Skeletal muscle tissue (tissue), 4 donors: ENCODE measurements around the gene TMEM184B. TPM values are rescaled to one million over a fixed set of nuclear protein-coding genes. Genes with fewer than 3 reads are reported as not detected.

Experiments
- H3K27ac ChIP-seq: one replicate; pipeline ENCODE4 v1.7.0; 2013; ENCODE audit warnings: mild to moderate bottlenecking, low read depth, low read length, inconsistent platforms
- H3K27me3 ChIP-seq, 3 donors: one replicate each; pipeline ENCODE4 v1.7.0; 2013; ENCODE audit warnings: low read length in 3 of 3; ENCODE audit not compliant: control insufficient read depth in 3 of 3, insufficient read depth in 3 of 3
- H3K36me3 ChIP-seq, 3 donors: one replicate each; pipeline ENCODE4 v1.7.0; 2013; ENCODE audit warnings: low read length in 3 of 3; ENCODE audit not compliant: control insufficient read depth in 3 of 3, insufficient read depth in 3 of 3
- H3K4me1 ChIP-seq, 3 donors: one replicate each; pipeline ENCODE4 v1.7.0; 2013; ENCODE audit warnings: low read length in 3 of 3, mild to moderate bottlenecking in 3 of 3; ENCODE audit not compliant: control insufficient read depth in 3 of 3, insufficient read depth in 3 of 3
- H3K4me3 ChIP-seq, 3 donors: one replicate each; pipeline ENCODE4 v1.7.0; 2013; ENCODE audit warnings: low read length in 3 of 3
- H3K9ac ChIP-seq, 3 donors: one replicate each; pipeline ENCODE4 v1.7.0; 2013; ENCODE audit warnings: low read length in 3 of 3, mild to moderate bottlenecking in 3 of 3, moderate library complexity in 2 of 3, low read depth in 1 of 3
- H3K9me3 ChIP-seq, 3 donors: one replicate each; pipeline ENCODE4 v1.7.0; 2013; ENCODE audit warnings: low read length in 3 of 3; ENCODE audit not compliant: control insufficient read depth in 3 of 3
- total RNA-seq: library from RNA; depleted of rRNA; stranded (reverse); fragments of >200 nt; gene quantifications from one replicate; pipeline ENCODE4 v1.2.3, GENCODE V29; 2014
- donor health status: Osteomylitis.

TMEM184B gene
- total RNA-seq, 1 donor from 2014 or later, result 11.0 TPM

GRCh38 chr22:38305471-38306448 lies 33.0 kb upstream of the TMEM184B start:
- Histone ChIP-seq H3K9me3 (no peaks in the 10 kb centered on the region), H3K9ac (peak overlapping the region in 2 of 3 donors; percentile 15 to 17), H3K27ac (peak overlapping the region; percentile 45), H3K36me3 (peaks cover 23 to 33% (median 25%) of the 10 kb centered on the region in 3 donors), H3K4me3 (no peak overlapping the region), H3K27me3 (no peaks in the 10 kb centered on the region), H3K4me1 (peaks cover 49 to 65% (median 63%) of the 10 kb centered on the region in 3 donors)

- Histone ChIP-seq H3K4me1 (peaks cover 44 to 59% (median 56%) of the 10 kb centered on the region in 3 donors), H3K9ac (peak overlapping the region in 2 of 3 donors; percentile 3 to 40), H3K36me3 (peaks cover 35 to 45% (median 36%) of the 10 kb centered on the region in 3 donors), H3K9me3 (no peaks in the 10 kb centered on the region), H3K27ac (peak overlapping the region; percentile 38), H3K4me3 (no peak overlapping the region), H3K27me3 (no peaks in the 10 kb centered on the region)
Measured at GRCh38 chr22:38304526-38304925, 31.7 kb upstream of the TMEM184B start.

DNA sequence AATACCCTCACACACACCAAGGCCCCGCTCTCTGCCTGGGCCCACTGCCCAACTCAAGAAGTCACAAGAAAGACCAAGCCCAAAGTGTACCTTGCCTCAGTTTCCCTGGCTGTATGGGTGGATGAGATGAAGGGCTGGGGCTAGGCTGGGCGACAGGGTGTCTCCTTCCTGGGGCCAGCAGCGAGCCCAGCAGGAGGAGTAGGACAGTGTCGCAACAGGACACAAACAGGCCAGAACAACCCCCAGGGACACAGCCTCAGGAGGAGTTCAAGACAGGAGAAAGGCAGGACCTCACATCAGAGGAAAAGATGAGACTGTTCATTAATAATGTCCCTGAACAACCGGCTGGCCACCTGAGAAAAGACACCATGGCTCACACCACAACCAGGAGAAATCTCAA lies 31.2 kb upstream of the TMEM184B start:
- peak overlapping the region; percentile 38 for H3K27ac ChIP-seq

DNA sequence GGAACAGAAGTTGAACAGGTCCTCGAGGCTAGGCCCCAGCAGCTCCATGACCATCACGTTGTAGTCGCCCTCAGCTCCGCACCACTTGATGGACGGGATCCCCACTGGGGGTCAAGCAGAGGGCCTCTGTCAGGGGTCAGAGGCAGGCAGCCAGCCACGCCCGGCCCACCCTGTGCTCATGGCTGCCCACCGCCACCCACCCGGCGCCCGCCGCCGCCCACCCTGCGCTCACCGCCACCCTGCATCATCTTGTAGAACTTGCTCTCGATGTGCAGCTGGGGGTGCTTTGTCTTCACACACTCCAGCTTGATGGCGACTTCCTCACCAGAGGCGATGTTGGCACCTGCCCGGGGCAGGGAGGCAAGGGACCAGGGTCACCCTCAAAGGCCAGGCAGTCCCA lies 30.1 kb upstream of the TMEM184B start:
- no peak overlapping the region for H3K27ac ChIP-seq
- no peak overlapping the region for H3K4me3 ChIP-seq
- H3K9me3 ChIP-seq, result no peaks in the 10 kb centered on the region
- no peaks in the 10 kb centered on the region for H3K27me3 ChIP-seq
- H3K4me1 ChIP-seq, result peaks cover 33 to 52% (median 45%) of the 10 kb centered on the region in 3 donors
- peaks cover 48 to 54% (median 49%) of the 10 kb centered on the region in 3 donors for H3K36me3 ChIP-seq
- H3K9ac ChIP-seq, result no peak overlapping the region

More for the DNA sequence above, 31.2 kb upstream of the TMEM184B start:
- Histone ChIP-seq H3K4me1 (peaks cover 40 to 57% (median 54%) of the 10 kb centered on the region in 3 donors), H3K27me3 (no peaks in the 10 kb centered on the region), H3K4me3 (no peak overlapping the region), H3K36me3 (peaks cover 41 to 48% (median 41%) of the 10 kb centered on the region in 3 donors), H3K9ac (peak overlapping the region in 1 of 3 donors; percentile 40), H3K9me3 (no peaks in the 10 kb centered on the region)

DNA sequence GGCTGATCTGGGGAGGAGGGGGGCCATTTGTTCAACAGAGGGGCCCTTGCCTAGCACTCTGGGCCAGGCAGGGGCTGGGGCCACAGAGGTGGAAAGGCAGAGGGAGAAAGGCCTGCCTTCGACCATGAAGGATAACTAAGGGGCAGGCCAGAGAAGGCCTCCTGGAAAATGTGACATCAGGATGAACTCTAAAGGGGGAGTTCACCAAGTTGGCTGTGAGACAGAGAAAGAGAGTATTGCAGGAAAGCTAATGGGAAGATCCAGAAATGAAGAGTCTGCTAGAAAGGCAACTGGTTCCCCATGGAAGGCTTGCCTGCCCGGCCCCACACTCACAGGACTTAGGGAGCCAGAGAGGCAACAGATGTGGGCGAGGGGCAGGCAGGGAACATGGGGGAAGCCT lies 28.1 kb upstream of the TMEM184B start:
- Histone ChIP-seq H3K27ac (no peak overlapping the region), H3K4me3 (no peak overlapping the region), H3K27me3 (no peaks in the 10 kb centered on the region), H3K9ac (no peak overlapping the region), H3K36me3 (peaks cover 65 to 73% (median 66%) of the 10 kb centered on the region in 3 donors), H3K4me1 (peaks cover 29 to 52% (median 43%) of the 10 kb centered on the region in 3 donors), H3K9me3 (no peaks in the 10 kb centered on the region)

DNA sequence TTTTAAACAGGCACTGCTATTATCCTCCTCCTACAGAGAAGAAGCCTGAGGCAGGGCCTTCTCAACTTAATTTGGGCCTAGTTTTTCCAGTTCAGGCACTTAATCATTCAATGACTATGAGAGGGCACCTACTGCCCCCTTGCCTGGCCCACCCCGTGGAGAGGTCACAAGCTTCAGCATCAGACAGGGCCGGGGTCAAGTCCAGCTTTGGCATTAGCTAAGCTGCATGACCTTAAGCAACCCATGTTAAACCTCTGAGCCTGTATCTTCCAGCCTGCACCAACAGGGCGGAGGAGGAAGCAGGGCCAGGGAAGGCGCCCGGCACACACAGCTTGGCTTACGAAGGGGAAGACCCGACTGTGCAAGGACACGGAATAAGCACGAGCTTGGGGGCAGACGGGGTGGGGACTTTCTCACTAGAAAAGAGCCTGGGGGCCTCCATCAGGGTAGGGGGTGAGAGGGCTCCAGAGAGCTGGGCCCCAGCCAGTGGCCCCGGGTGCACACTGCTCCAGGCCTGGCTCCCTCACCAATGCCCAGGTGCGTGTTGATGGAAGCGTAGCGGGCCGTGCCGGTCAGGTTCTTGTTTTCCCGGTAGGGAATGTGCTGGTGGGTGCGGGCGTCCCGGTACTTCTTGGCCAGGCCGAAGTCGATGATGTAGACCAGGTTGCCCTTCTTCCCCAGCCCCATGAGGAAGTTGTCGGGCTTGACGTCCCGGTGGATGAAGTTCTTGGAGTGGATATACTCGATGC lies 27.6 kb upstream of the TMEM184B start:
- Histone ChIP-seq H3K4me1 (peaks cover 25 to 51% (median 42%) of the 10 kb centered on the region in 3 donors), H3K27me3 (no peaks in the 10 kb centered on the region), H3K36me3 (peaks cover 66 to 79% (median 70%) of the 10 kb centered on the region in 3 donors), H3K27ac (no peak overlapping the region), H3K4me3 (no peak overlapping the region), H3K9me3 (no peaks in the 10 kb centered on the region), H3K9ac (no peak overlapping the region)

- Histone ChIP-seq H3K4me3 (no peak overlapping the region), H3K9ac (no peak overlapping the region), H3K36me3 (peaks cover 69 to 85% (median 77%) of the 10 kb centered on the region in 3 donors), H3K27ac (no peak overlapping the region), H3K4me1 (peaks cover 23 to 45% (median 40%) of the 10 kb centered on the region in 3 donors), H3K9me3 (no peaks in the 10 kb centered on the region), H3K27me3 (no peaks in the 10 kb centered on the region)
Measured at GRCh38 chr22:38299770-38300102, 26.9 kb upstream of the TMEM184B start.

- no peaks in the 10 kb centered on the region for H3K9me3 ChIP-seq
- H3K27me3 ChIP-seq, result no peaks in the 10 kb centered on the region
- H3K9ac ChIP-seq, result peak overlapping the region in 1 of 3 donors; percentile 33
- H3K27ac ChIP-seq, result no peak overlapping the region
- H3K36me3 ChIP-seq, result peaks cover 77 to 96% (median 81%) of the 10 kb centered on the region in 3 donors
- peaks cover 11 to 33% (median 29%) of the 10 kb centered on the region in 3 donors for H3K4me1 ChIP-seq
- no peak overlapping the region for H3K4me3 ChIP-seq
Measured at GRCh38 chr22:38298312-38299005, 25.6 kb upstream of the TMEM184B start.

- Histone ChIP-seq H3K9me3 (no peaks in the 10 kb centered on the region), H3K27me3 (no peaks in the 10 kb centered on the region), H3K36me3 (peaks cover 74 to 93% (median 77%) of the 10 kb centered on the region in 3 donors), H3K27ac (no peak overlapping the region), H3K9ac (peak overlapping the region in 2 of 3 donors; percentile 2 to 3), H3K4me1 (peaks cover 11 to 29% (median 26%) of the 10 kb centered on the region in 3 donors), H3K4me3 (no peak overlapping the region)
Measured at GRCh38 chr22:38296372-38296771, 23.6 kb upstream of the TMEM184B start.
